PC-9 (cell line): Measurements from ENCODE around the gene ABI3BP. TPM values are rescaled to one million over a fixed set of nuclear protein-coding genes. Genes with fewer than 3 reads are reported as not detected.

Experiments used
- BruUV-seq: library from RNA; stranded (reverse); fragments of 400-500 nt; replicated peaks from 2 replicates; lab custom pipeline; 2021; lab: Mats Ljungman, UMichigan
- CTCF ChIA-PET: fragments of 300-600 bp; sonication (Branson Sonifier 250); formaldehyde crosslinking; loops from one replicate; lab custom pipeline; 2022; ENCODE audit warnings: antibody characterized with exemption; lab: Charles Lee
- POLR2A ChIA-PET: fragments of 300-600 bp; sonication (Branson Sonifier 250); formaldehyde crosslinking; loops from one replicate; lab custom pipeline; 2022; ENCODE audit warnings: antibody characterized with exemption; ENCODE audit not compliant: unreplicated experiment; lab: Charles Lee
- DNase-seq, 2 experiments: peaks; one replicate each; pipeline versions ENCODE4 v3.0.0 to v3.0.0-alpha.2; 2015 to 2022; ENCODE audit warnings: mixed read lengths in 1 of 2
- H2AFZ ChIP-seq: fragments of 200-600 bp; sonication (generic); 2 replicates; pipeline ENCODE4 v1.8.1; 2017; ENCODE audit warnings: antibody characterized with exemption
- H3F3A ChIP-seq: fragments of 200-600 bp; sonication (generic); 2 replicates; pipeline ENCODE4 v1.8.1; 2017; ENCODE audit warnings: antibody characterized with exemption, mild to moderate bottlenecking, low read depth; ENCODE audit not compliant: insufficient read depth
- H3K27ac ChIP-seq: fragments of 200-600 bp; sonication (generic); 2 replicates; pipeline ENCODE4 v1.6.1; 2016; ENCODE audit warnings: mixed run types
- H3K27me3 ChIP-seq: fragments of 200-600 bp; sonication (generic); 2 replicates; pipeline ENCODE4 v1.6.1; 2016; ENCODE audit warnings: low read depth, mixed run types; ENCODE audit not compliant: insufficient read depth
- H3K36me3 ChIP-seq: fragments of 200-600 bp; sonication (generic); 2 replicates; pipeline ENCODE4 v1.6.1; 2016; ENCODE audit warnings: low read depth, mixed run types
- H3K4me1 ChIP-seq: fragments of 200-600 bp; sonication (generic); replicated peaks from 2 replicates; pipeline ENCODE4 v1.6.1; 2016; ENCODE audit warnings: mixed run types; ENCODE audit not compliant: insufficient read depth
- H3K4me2 ChIP-seq: fragments of 200-600 bp; sonication (generic); 2 replicates; pipeline ENCODE4 v1.6.1; 2017; ENCODE audit warnings: mixed run types
- H3K4me3 ChIP-seq: fragments of 200-600 bp; sonication (generic); 2 replicates; pipeline ENCODE4 v1.6.1; 2016; ENCODE audit warnings: mixed run types
- H3K79me2 ChIP-seq: fragments of 200-600 bp; sonication (generic); 2 replicates; pipeline ENCODE4 v1.6.1; 2017; ENCODE audit warnings: low read depth, mixed run types
- H3K9me2 ChIP-seq: fragments of 200-600 bp; sonication (generic); 2 replicates; pipeline ENCODE4 v1.8.1; 2017; ENCODE audit warnings: mild to moderate bottlenecking; ENCODE audit not compliant: insufficient read depth
- H3K9me3 ChIP-seq: fragments of 200-600 bp; sonication (generic); 2 replicates; pipeline ENCODE4 v1.8.1; 2016; ENCODE audit warnings: low read depth; ENCODE audit not compliant: insufficient read depth
- H4K20me1 ChIP-seq: fragments of 200-600 bp; sonication (generic); 2 replicates; pipeline ENCODE4 v1.8.1; 2017; ENCODE audit not compliant: insufficient read depth
- EZH2 ChIP-seq: fragments of 200-600 bp; sonication (generic); IDR thresholded peaks from 2 replicates; pipeline ENCODE4 v1.8.0; 2017; ENCODE audit warnings: antibody characterized with exemption, low read depth
- intact Hi-C: fragments of 100-400 bp; cut with micrococcal nuclease; formaldehyde crosslinking; loops from one replicate; pipeline ENCODE4 v1.10.0; 2022; ENCODE audit not compliant: unreplicated experiment
- total RNA-seq: library from RNA; stranded (reverse); gene quantifications from 2 replicates; pipeline ENCODE4 v1.2.3, GENCODE V29; 2021
- TF ChIP-seq, protein P1 (sequence below): fragments of 200-600 bp; sonication (generic); conservative IDR thresholded peaks from 2 replicates; pipeline ENCODE4 v1.6.1; 2017; ENCODE audit warnings: mixed run types, antibody characterized with exemption, mild to moderate bottlenecking, moderate library complexity

Gene ABI3BP
- total RNA-seq, 1 experiment from 2014 or later, result 4.2 TPM

GRCh38 chr3:100915706-100916495 lies 77.3 kb downstream of the ABI3BP start:
- H3K9me2 ChIP-seq, result no peaks in the 10 kb centered on the region
- intact Hi-C loops, result no loop called here
- no peaks in the 10 kb centered on the region for H3K4me1 ChIP-seq
- H4K20me1 ChIP-seq, result no peaks in the 10 kb centered on the region
- H3F3A ChIP-seq, result no peaks in the 10 kb centered on the region
- H3K9me3 ChIP-seq, result no peaks in the 10 kb centered on the region
- H3K4me3 ChIP-seq, result no peak overlapping the region
- H2AFZ ChIP-seq, result 0 out of 2 replicates have a peak overlapping the region, but pooled peaks have one; percentile 14
- TF ChIP-seq, protein P1, sequence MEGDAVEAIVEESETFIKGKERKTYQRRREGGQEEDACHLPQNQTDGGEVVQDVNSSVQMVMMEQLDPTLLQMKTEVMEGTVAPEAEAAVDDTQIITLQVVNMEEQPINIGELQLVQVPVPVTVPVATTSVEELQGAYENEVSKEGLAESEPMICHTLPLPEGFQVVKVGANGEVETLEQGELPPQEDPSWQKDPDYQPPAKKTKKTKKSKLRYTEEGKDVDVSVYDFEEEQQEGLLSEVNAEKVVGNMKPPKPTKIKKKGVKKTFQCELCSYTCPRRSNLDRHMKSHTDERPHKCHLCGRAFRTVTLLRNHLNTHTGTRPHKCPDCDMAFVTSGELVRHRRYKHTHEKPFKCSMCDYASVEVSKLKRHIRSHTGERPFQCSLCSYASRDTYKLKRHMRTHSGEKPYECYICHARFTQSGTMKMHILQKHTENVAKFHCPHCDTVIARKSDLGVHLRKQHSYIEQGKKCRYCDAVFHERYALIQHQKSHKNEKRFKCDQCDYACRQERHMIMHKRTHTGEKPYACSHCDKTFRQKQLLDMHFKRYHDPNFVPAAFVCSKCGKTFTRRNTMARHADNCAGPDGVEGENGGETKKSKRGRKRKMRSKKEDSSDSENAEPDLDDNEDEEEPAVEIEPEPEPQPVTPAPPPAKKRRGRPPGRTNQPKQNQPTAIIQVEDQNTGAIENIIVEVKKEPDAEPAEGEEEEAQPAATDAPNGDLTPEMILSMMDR, result no peak
- TF ChIP-seq EZH2, result no peak
- no peaks in the 10 kb centered on the region for H3K79me2 ChIP-seq
- no peak overlapping the region for H3K4me2 ChIP-seq
- no peaks in the 10 kb centered on the region for H3K27me3 ChIP-seq
- POLR2A ChIA-PET, result no interaction called here
- BruUV-seq, result no TSS peak
- CTCF ChIA-PET, result no interaction called here
- no peak for DNase-seq
- H3K36me3 ChIP-seq, result no peaks in the 10 kb centered on the region
- H3K27ac ChIP-seq, result no peak overlapping the region

GRCh38 chr3:100913870-100914648 lies 79.2 kb downstream of the ABI3BP start:
- no TSS peak for BruUV-seq
- no peaks in the 10 kb centered on the region for H3K4me1 ChIP-seq
- DNase-seq, result no peak
- H3K4me3 ChIP-seq, result no peak overlapping the region
- no peak overlapping the region for H3K4me2 ChIP-seq
- no peaks in the 10 kb centered on the region for H3K27me3 ChIP-seq
- no peaks in the 10 kb centered on the region for H3F3A ChIP-seq
- H3K9me2 ChIP-seq, result no peaks in the 10 kb centered on the region
- H3K36me3 ChIP-seq, result no peaks in the 10 kb centered on the region
- no peak overlapping the region for H2AFZ ChIP-seq
- intact Hi-C loops, result no loop called here
- TF ChIP-seq, protein P1, result no peak
- TF ChIP-seq EZH2, result no peak
- no peaks in the 10 kb centered on the region for H4K20me1 ChIP-seq
- ChIA-PET CTCF (no interaction called here), POLR2A (no interaction called here)
- H3K9me3 ChIP-seq, result no peaks in the 10 kb centered on the region
- H3K79me2 ChIP-seq, result no peaks in the 10 kb centered on the region
- H3K27ac ChIP-seq, result no peak overlapping the region

GRCh38 chr3:100912976-100913545 lies 80.2 kb downstream of the ABI3BP start:
- no peak for DNase-seq
- no peaks in the 10 kb centered on the region for H3K36me3 ChIP-seq
- no peaks in the 10 kb centered on the region for H3K79me2 ChIP-seq
- POLR2A ChIA-PET, result no interaction called here
- no peak overlapping the region for H3K27ac ChIP-seq
- no TSS peak for BruUV-seq
- H4K20me1 ChIP-seq, result no peaks in the 10 kb centered on the region
- H3K4me3 ChIP-seq, result no peak overlapping the region
- no peaks in the 10 kb centered on the region for H3K9me3 ChIP-seq
- H3K27me3 ChIP-seq, result no peaks in the 10 kb centered on the region
- TF ChIP-seq, protein P1, result no peak
- TF ChIP-seq EZH2, result no peak
- H3K4me2 ChIP-seq, result no peak overlapping the region
- CTCF ChIA-PET, result no interaction called here
- H3F3A ChIP-seq, result no peaks in the 10 kb centered on the region
- no peaks in the 10 kb centered on the region for H3K9me2 ChIP-seq
- intact Hi-C loops, result no loop called here
- no peaks in the 10 kb centered on the region for H3K4me1 ChIP-seq
- H2AFZ ChIP-seq, result no peak overlapping the region
